ENCODE data around the gene CST5.
"Not testable (repeated sequence)": the region's sequence is repeated elsewhere in the genome, so short reads cannot be mapped to it uniquely, and the experiment has no call there.

CST5 gene

DNA sequence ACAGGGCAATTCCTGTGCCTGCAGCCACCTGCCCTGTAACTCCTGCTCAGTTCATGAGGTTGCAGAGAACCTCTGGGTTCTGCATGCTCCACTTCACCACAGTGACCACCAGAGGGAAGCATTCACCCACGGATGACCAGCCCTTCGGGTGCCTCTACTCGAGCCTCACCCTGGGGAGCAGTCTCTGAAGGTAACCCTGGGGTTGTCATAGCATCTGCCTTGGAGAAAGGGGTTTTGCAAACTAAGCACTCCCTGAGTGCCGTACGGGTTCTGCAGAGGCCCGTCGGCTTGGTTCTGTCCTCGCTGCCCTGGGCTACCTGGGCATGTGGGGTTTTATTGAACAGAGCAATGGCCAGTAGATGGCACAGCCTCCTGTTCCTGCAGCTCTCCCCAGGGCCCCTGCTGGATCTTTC lies 10.2 kb upstream of the CST5 start:
- peak; percentile 58 for DNase-seq (ENCODE audit: low spot score)

DNA sequence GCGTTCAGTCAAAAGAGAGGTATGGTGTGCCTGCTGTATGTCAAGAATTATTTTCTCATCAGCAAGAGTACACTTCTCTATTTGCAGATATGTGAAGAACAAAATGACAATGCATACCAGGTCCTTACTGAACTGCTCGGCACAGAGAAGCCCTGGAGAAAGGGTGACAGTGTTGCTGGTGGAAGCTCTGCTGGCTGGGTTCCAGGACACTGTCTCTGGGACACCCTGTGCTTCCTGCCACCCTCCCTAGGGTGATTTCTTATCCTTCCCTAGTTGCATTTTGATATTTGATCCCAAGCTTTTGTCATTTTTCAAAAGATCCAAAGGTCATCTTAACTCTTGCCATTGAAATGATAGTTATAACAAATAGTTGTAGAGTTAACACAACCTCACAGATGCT lies 8.3 kb upstream of the CST5 start:
- no peak for DNase-seq (ENCODE audit: low spot score)

DNA sequence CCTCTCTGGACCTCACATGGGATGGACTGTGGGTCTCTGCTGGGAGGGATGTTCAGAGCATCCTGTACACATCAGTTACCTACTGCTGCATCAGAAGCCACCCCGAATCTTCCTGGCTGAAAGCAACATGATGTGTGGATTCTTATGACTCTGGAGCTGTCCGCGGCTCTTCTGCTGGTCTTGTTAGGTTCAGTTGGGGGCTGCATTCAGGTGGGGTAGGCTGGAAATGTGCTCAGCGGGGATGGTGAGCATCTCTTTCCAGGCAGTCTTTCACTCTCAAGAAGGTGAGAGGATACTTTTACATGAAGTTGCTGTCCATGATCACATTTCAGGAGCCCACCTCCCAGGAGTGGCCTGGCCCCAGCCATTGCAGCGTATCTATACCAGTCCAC lies 5.2 kb upstream of the CST5 start:
- DNase-seq (ENCODE audit: low spot score), result no peak

DNA sequence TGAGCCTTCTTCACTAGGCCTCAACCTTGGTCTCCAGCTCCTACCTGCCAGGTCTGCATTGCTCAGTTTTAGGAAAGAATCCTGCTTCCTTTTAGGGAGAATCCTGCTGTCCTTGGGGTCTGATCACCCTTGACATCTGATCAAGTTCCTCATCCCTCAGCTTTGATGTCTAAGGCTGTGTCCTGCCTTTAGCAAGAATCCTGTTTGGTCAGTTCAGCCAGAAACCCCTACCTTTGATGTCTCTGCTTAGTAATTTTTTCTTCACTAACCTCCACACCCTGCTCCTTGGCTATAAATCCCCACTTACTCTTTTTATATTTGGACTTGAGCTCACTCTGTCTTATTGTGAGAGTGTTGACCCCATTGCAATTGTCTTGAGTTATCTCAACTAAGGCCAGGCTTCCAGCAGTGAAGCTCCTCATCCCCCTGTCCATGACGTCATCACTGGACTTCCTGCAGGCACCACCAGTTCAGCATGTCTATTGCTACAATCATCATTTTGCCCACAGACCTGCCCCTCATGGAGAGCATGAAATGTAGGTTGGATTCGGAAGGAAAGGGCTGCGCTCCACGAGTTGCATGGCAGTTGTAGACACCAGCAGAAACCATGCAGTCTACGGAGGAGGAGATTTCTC lies 4.7 kb upstream of the CST5 start:
- DNase-seq (ENCODE audit: low spot score), result no peak

DNA sequence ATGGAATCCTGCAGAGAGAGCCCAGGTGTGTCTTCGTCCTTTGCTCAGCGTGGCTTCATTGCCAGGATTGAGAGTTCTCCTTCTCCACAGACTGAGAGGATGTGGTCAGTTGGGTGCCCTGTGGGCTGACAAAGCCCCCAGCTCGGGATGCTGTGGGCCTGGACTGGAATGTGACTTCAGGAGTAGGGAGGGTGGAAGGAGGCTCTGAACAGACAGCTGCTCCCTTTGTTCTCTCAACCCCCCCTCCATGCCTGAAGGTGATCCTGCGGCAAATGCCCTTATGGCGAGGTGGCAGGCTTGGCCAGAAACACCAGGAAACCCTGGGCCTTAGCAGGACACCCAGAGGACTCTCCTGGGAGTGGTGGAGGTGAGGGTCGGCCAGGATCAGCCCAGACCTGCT lies 1.8 kb upstream of the CST5 start:
- DNase-seq (ENCODE audit: low spot score), result no peak

DNA sequence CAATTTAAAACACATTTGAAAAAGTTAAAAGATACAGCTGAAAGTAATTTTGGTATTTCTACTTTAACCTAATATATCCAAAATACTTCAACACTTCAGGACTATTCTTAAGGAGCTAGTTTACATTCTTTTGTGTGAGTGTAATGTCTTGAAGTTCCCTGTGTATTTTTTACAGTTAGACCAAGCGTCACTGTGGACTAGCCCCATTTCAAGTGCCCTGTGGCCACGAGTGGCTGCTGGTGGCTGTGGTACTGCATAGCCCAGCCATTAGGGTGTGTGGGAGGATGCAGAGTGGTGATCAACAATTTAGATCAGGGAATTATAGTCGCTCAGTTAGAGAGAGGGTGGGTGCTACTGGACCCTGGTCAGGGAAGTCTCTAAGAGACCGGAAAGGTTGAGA lies 869 bp upstream of the CST5 start:
- no peak for DNase-seq (ENCODE audit: low spot score)

DNA sequence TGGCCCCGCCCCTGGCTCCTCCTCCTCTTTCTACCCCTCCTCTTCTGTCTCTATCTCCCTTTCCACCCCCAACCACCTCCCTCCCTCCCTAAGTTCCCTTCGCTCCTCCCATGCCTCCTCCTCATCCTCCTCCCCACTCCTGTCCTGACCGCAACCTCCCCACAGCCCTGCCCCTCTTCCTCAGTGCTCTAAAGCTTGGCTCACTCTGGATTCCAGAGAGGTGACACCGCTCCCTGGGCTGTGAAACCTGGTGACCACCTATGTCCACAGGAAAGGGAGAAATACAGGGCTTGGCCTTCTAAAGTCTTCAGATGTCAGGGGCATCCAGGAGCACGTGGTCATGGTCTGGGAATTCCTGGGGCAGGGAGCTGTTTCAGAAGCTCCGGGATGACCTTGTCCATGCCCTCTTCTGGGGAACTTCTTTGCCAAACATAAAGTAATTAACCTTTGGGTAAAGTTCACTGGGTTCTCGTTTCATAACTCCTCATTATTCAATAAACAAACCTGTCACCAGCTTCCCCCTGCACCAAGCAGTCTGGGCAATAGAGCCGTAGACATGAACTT lies 345 bp upstream of the CST5 start:
- no peak for DNase-seq (ENCODE audit: low spot score)

DNA sequence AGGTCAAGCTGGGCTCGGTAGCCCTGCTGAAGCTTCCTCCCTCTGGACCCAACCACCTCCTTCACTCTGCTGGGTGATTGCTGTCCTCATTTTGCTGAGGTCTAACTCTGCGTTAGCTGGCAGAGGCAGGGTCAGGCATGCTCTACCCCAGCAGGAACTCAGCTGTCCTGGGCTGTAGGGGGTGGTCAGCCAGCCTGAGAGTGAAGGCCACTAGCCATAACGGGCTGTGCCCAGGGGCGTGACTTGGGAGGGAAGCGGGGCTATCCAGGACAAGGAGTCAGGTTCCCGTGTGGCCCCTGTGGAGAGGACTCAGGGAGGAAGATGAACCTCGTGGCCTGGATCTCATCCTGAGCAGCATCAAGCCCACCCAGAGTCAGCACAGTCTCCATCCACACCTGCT lies 761 bp downstream of the CST5 start:
- DNase-seq (ENCODE audit: low spot score), result no peak

DNA sequence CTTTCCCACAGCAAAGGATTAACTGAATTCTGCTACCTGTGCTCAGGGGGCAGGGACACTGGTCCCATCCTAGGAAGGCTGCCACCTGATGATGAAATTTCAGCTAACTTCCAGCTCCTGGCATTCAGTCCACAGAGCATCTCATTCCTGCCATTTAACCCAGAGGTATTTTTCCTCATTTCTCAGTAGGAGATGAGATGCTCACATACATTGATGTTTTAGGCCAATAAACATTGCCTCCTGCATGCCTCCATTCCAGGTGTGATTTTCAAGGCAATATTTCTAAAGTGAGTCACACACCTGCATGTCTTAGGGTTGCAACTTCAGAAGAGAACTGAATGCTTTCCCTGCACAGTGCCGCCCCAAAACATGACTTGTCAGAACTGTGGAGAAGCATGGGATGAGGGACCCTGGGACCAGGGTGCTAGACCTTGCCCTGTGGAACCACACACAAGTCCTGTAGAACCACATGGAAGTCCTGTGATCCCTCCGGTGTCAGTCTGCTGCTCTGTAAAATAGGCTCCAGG lies 1.5 kb downstream of the CST5 start:
- not testable (repeated sequence) for DNase-seq (ENCODE audit: low spot score)

DNA sequence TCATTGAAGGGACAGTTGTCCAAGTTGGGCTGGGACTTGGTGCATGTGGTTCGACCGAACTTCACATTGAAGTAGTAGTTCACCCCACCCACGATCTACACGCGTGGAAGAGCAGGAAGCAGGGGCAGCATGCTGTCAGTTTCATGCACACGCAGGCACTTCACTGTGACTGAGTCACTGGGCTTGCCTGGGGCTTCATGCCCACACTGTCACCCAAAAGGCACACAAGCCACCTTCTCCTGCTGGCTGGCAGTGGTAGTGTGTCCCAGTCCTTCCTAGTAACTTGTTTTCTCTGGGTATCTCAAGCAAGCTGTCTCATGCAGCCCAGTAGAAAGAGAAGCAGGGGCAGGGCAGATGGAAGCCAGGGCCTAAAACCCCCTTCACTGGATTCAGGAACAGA lies 2.0 kb downstream of the CST5 start:
- no peak for DNase-seq (ENCODE audit: low spot score)

DNA sequence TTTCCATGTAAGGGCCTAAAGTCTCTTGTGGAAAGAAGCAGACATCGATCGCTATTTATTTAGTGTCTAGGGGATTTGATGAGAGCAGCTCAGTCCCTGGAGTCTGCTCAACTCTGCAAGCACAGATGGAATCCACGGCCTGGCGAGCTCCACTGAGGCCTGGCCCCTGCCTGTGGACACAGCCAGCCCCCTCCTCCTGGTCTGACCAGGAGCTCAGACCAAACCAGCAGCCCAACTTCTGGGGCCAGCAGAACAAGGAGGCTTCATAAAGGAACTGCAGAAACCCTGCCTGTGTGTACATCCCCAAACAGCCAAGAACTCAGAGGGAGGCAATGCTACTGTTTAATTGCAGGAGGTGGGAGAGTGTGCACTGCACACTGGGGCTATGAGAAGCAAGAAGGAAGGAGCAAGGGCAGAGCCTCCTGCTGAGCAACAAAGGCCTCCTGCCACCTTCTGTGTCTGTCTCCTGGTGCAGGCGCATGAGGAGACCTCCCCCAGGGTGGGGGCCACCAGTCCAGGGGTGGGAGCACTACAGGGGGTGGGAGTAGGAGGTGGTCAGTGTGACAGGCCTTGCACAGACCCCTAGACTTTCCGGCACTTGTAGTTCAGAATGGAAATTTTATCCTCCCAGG lies 3.8 kb downstream of the CST5 start:
- no peak for DNase-seq (ENCODE audit: low spot score)

DNA sequence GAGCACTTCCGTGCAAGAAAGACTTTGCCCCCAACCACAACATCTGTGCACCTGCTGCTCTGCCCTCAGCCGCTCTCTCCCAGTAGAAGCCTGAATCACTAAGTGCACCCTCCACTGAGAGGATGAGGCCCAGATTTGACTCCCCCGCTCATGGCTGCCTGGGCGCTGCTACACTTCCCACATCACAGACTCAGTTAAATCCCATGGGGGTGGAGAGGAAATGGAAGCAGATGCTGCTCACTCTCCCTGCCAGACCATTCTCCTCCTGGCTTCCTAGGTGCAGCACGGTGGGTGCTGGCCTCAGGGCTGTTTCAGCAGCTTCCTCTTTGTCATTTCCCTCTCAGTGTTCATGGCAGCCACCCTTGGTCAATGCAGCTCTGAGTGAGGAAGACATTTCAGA lies 4.8 kb downstream of the CST5 start:
- DNase-seq (ENCODE audit: low spot score), result no peak

DNA sequence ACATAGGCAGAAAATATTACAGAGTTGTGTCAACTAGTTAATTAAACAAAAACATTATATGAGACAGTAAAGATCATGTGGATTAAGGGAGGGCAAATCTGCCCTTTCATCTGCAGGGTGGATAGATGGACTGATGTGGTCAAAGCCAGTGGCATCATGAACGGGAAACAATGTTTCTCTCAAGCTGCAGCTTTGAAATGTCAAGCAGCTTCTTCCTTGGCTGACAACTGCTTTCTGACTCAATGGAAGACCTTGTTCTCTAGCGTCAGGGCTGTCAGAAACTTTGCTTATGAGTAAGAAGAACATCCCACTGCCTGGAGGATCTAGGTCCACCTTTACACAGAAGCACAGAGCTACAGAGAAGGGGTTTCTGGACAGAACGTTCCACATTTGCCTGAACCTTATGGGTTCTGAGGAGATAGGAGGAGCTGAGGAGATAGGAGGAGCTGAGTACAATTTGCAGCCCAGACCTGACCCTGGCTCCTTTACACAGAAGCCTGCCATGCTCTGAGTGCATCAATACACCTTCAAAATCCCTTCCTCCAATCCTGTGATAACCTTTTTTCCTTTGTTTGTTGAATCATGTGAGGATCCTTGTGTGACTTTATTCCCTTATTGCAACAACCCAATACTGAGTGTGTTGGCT lies 6.1 kb downstream of the CST5 start:
- no peak for DNase-seq (ENCODE audit: low spot score)

DNA sequence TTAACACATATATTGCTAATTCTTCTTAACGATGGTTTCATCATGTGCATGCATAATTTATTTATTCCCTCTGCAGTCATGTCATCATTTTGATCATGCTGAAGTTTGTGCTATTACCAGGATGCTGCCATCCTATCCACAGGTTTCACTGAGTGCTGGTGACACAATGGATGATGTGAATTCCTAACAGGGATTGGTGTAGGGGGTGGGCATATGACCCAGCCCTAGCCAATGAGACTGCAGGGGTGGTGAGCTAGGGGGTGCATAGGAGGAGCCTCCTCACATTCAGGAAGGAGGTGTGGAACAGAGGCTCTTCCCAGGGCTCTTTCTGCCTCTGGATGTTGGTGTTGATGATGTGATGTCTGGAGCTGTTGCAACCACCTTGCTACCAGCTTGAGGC lies 7.5 kb downstream of the CST5 start:
- no peak for DNase-seq (ENCODE audit: low spot score)

DNA sequence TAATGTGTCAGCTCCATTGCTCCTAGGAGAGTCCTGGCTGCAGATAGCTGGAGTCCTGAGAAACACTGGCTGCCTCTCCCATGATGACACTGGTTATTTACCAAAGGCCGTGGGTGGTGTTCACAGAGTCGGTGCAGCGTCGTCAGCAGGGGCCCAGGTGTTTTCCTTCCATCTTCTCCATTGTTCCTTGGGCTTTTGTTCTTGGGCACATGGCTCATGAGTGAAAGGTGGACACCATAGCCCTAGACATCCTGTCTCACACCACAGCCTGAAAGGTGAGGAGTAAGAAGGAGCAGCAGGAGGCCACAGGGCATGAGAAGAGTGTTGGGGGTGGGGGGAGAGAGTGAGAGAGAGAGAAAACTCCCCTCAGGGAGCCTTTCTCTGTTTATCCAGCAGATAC lies 9.1 kb downstream of the CST5 start:
- no peak for DNase-seq (ENCODE audit: low spot score)

DNA sequence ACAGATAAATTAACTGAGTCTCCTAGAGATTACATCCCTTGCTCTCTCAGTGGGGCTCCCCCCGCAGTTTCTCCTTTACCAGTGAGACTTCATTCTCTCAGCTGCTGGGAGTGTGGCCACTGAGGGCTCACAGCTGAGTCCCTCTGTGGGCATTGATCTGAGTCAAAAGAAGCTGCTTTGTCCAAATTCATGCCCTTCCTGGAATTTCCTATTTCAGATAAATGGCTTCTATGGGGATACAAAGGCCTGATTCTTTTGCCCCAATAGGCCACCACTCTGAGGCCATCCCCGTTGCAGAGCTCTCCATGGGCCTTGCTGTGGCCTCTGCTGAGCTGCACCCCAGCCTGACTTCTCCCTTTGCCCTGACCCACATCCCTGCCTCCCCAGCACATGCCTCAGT lies 10.0 kb downstream of the CST5 start:
- DNase-seq (ENCODE audit: low spot score), result no peak

DNA sequence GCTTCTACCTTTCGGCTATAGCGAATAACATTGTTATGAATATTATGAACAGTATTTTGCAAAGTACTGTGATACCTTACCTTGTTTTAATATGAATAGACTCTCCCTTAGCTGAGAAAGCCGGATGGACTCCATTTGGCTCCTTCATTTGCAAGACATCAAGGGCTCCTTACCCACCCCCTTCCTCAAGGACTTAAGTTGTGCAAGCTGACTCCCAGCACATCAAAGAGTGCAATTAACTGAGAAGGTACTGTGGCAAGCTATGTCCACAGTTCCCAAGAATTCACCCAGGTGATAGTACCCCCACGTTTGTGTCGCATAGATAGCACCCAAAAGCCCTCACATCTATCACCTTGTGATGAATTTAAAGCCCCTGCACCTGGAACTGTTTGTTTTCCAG lies 11.2 kb downstream of the CST5 start:
- DNase-seq (ENCODE audit: low spot score), result no peak

DNA sequence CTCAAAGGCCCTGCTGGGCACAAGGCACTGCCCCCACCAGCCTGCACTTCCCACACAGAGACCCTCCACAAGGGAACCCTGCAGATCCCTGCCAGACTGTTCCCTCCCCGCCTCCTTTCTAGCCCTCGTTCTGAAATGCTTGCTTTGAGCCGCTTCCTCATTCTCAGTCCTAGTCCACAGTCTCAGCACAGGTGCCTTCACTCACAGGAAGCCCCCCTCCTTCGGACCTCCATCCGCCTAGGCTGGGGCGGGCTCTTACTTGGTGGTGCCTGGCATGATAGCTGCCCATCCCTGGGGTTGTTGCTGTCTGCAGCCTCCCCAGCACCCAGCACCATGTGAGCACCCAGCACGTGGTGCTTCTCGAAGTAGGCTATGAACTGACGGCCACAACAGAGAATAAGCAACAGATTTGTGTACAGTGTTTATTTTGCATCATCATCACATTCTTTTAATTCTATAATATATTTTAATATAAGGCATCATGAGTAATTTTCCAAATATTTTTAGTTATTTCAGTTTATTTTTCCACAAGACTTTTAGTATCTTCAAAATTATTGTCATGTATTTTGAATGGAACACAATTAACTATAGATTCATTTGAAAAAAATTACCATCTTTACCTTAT lies 12.3 kb downstream of the CST5 start:
- DNase-seq (ENCODE audit: low spot score), result no peak

DNA sequence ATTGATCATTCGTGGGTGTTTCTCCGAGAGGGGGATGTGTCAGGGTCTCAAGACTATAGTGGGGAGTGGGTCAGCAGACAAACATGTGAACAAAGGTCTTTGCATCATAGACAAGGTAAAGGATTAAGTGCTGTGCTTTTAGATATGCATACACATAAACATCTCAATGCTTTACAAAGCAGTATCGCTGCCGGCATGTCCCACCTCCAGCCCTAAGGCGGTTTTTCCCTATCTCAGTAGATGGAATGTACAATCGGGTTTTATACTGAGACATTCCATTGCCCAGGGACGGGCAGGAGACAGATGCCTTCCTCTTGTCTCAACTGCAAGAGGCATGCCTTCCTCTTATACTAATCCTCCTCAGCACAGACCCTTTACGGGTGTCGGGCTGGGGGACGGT lies 18.8 kb downstream of the CST5 start:
- DNase-seq (ENCODE audit: low spot score), result not testable (repeated sequence)

DNA sequence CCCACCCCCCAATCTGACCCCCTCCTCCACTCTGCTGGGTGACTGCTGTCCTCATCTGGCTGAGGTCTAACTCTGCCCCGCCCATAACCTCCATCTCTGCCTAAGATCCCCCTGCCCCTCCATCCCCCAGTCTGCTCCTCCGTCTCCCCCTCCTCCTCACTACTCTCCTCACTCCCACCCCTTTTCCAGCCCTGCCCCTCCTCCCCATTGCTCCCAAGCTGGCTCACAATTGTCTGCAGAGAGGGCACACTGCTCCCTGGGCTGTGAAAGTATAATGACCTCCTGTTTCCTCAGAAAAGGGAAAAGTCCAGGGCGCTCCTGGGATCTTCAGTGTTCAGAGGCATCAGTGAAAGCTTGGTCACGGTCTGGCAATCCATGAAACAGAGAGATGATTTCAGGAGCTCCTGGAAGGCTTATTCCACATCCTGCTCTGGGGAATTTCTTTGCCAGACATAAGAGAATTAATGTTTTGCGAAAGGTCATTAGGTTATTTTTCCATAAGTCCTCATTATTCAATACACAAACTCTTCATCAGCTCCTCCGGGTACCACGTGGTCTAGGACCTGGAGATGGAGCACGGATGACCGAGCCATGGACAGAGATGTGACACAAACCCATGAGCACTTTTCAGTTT lies 21.5 kb downstream of the CST5 start:
- DNase-seq (ENCODE audit: low spot score), result no peak

DNA sequence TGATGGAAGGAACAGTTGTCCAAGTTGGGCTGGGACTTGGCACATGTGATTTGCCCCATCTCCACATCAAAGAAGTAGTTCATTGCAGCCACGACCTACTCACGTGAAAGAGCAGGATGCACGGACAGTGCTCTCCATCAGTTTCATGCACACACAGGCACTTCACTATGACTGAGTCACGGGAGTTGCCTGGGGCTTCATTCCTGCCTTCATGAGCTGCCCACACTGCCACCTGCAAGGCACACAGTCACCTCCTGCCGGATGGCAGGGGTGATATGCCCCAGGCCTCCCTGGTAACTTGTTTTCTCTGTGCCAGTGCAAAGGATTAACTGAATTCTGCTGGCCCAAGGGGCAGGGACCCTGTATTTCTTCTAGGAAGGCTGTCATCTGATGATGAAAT lies 22.8 kb downstream of the CST5 start:
- DNase-seq (ENCODE audit: low spot score), result no peak

DNA sequence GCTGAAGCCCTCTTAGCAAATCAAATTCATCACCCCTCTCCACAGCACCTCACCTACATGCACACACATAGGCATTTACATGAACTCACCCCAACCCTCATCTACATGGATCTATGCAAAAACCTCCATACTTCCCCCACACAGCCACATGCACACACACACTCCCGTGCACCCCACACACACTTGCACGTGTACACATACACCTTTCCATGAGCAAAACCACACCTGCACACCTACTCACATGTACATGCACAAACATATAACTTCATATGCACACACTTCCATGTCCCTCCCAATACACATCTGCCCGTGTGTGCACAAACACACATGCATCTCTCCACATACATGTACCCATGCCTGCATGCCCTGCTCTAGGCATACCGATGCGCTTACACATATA lies 23.3 kb downstream of the CST5 start:
- no peak for DNase-seq (ENCODE audit: low spot score)
